Effector memory CD4-positive, alpha-beta T cell (primary cell): ENCODE measurements around the gene CYP19A1.
"Not testable (repeated sequence)": the region's sequence is repeated elsewhere in the genome, so short reads cannot be mapped to it uniquely, and the experiment has no call there.

ENCODE experiments used
- DNase-seq, 3 donors: peaks; one replicate each; pipeline ENCODE4 v3.0.0-alpha.2; 2020
- H3K27ac ChIP-seq: 2 replicates; pipeline ENCODE4 v1.7.0; 2013; ENCODE audit warnings: mild to moderate bottlenecking, low read length, moderate library complexity; ENCODE audit not compliant: insufficient read depth, poor library complexity, severe bottlenecking
- H3K27me3 ChIP-seq: replicated peaks from 2 replicates; pipeline ENCODE4 v1.7.0; 2013; ENCODE audit warnings: mild to moderate bottlenecking, low read length; ENCODE audit not compliant: insufficient read depth, control insufficient read depth, poor library complexity, severe bottlenecking
- H3K36me3 ChIP-seq: 2 replicates; pipeline ENCODE4 v1.7.0; 2013; ENCODE audit warnings: mild to moderate bottlenecking, low read length, moderate library complexity; ENCODE audit not compliant: control insufficient read depth, insufficient read depth
- H3K4me1 ChIP-seq: 2 replicates; pipeline ENCODE4 v1.7.0; 2013; ENCODE audit warnings: low read length, mild to moderate bottlenecking; ENCODE audit not compliant: control insufficient read depth, insufficient read depth, poor library complexity, severe bottlenecking
- H3K4me3 ChIP-seq: 2 replicates; pipeline ENCODE4 v1.7.0; 2013; ENCODE audit warnings: low read length, low read depth, mild to moderate bottlenecking; ENCODE audit not compliant: insufficient read depth, poor library complexity, severe bottlenecking
- H3K9me3 ChIP-seq: 2 replicates; pipeline ENCODE4 v1.7.0; 2013; ENCODE audit warnings: mild to moderate bottlenecking, low read length, moderate library complexity; ENCODE audit not compliant: control insufficient read depth

CYP19A1 gene

DNA sequence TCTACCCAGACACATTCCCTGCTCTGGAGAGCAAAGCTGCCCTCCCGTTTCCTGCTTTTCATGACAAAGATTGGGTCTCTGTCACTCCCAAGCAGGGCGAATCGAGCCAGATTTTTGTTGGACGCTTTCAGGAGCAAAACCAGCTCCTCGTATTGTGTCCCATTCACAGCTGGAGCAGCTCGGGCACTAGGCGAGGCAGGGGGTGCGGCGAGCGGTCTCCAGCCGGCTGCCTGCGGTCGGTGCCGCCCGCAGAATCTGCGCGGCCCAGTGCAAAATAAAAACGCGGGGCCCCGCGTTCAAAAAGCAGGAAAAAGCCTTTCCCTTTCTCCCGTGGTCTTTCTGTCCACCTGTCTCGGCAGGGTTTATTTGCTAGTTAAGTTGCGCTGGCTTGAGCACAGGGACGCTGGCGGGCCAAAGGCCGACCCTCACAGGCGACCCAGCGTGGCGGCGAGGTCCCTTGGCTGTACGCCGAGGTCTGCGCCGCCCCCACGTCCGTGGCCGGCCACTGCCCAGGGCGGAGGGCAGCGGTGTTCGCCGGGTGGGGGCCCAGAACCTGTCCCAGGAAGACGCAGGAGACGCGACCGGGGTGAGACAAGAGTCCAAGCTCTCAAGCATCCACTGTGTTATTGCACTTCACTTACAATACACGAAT is 71.2 kb downstream of the CYP19A1 start:
- Histone ChIP-seq H3K27ac (no peak overlapping the region), H3K4me3 (no peak overlapping the region), H3K9me3 (no peaks in the 10 kb centered on the region), H3K36me3 (no peaks in the 10 kb centered on the region), H3K4me1 (no peaks in the 10 kb centered on the region), H3K27me3 (peaks cover 7% of the 10 kb centered on the region)
- no peak for DNase-seq

DNA sequence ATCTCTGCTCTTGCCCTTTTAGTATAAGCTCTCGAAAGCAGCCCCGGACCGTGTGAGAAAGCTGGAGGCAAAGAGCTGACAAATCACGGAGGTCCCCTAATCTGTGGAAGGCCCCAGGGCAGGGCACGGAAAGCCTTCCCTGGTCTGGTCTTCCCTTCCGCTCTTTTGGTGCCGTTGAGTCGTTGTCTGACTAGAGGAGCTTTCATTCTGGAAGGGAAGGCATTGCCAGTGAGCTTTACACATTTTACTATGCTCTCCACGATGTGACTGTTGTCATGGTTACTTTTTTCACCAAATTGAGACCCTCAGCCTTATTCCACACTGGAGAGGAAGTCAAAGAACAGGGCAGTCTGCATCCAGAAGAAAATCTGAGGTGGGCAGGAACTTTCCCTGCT is 71.7 kb downstream of the CYP19A1 start:
- Histone ChIP-seq H3K27me3 (peaks cover 7% of the 10 kb centered on the region), H3K27ac (no peak overlapping the region), H3K36me3 (no peaks in the 10 kb centered on the region)

GRCh38 chr15:51265037-51265555 is 73.3 kb downstream of the CYP19A1 start:
- Histone ChIP-seq H3K4me3 (no peak overlapping the region), H3K9me3 (no peaks in the 10 kb centered on the region), H3K4me1 (no peaks in the 10 kb centered on the region), H3K36me3 (no peaks in the 10 kb centered on the region), H3K27ac (no peak overlapping the region), H3K27me3 (peaks cover 7% of the 10 kb centered on the region)
- DNase-seq = no peak

More for the DNA sequence above, 71.7 kb downstream of the CYP19A1 start:
- Histone ChIP-seq H3K4me3 (no peak overlapping the region), H3K4me1 (no peaks in the 10 kb centered on the region), H3K9me3 (no peaks in the 10 kb centered on the region)
- no peak for DNase-seq

DNA sequence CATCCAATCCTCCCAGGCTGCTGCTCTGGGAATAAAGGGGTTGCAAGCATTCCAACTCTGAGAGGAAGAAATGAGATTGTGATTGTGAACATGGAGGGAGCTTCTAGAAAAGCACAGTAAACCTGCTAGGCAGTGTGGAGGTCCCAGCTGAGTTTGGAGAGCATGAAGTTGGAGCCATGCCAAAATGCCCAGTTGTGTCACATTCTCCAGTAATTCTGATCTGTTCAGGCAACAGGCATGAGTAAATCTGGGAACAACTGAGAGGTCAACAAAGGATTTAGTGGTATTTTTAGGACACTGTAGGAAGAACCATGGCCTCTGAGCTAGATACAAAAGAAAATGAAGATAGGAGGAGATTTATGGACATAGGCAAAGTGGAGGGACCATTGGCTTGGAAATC is 74.7 kb downstream of the CYP19A1 start:
- DNase-seq = no peak
- Histone ChIP-seq H3K9me3 (no peaks in the 10 kb centered on the region), H3K27ac (no peak overlapping the region), H3K27me3 (peaks cover 7% of the 10 kb centered on the region), H3K4me3 (no peak overlapping the region), H3K4me1 (no peaks in the 10 kb centered on the region), H3K36me3 (no peaks in the 10 kb centered on the region)

- Histone ChIP-seq H3K4me1 (no peaks in the 10 kb centered on the region), H3K27me3 (peaks cover 3% of the 10 kb centered on the region), H3K4me3 (no peak overlapping the region), H3K36me3 (no peaks in the 10 kb centered on the region), H3K9me3 (no peaks in the 10 kb centered on the region), H3K27ac (no peak overlapping the region)
- no peak for DNase-seq
Measured at GRCh38 chr15:51263116-51263515, 75.3 kb downstream of the CYP19A1 start.

GRCh38 chr15:51262463-51262862 is 75.9 kb downstream of the CYP19A1 start:
- H3K27ac ChIP-seq = no peak overlapping the region
- no peaks in the 10 kb centered on the region for H3K4me1 ChIP-seq
- H3K36me3 ChIP-seq = no peaks in the 10 kb centered on the region
- no peaks in the 10 kb centered on the region for H3K9me3 ChIP-seq
- no peak overlapping the region for H3K4me3 ChIP-seq
- DNase-seq = no peak
- H3K27me3 ChIP-seq = no peaks in the 10 kb centered on the region

- DNase-seq, H3K4me1 ChIP-seq, H3K27me3 ChIP-seq, H3K36me3 ChIP-seq, H3K4me3 ChIP-seq, H3K27ac ChIP-seq, H3K9me3 ChIP-seq: not testable (repeated sequence)
Measured at GRCh38 chr15:51261113-51261512, 77.3 kb downstream of the CYP19A1 start.

DNA sequence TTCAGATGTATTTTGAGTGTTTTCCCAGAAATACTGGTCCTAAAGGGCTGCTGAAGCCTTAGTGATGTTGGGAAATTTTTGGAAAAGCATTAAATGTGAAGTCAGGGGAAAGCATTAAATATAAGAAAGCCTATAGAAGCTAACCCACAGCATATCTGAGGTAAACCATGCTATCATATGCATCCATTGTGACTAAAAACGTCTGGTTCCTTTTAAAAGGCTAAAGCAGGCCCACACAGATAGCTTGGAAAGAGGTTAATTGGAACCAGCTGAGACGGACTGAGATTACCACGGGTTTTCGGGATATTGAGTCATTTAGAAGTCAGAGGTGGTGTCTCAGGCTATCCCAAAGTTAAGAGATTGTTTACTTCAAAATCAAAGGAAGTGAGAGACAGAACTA is 78.2 kb downstream of the CYP19A1 start:
- no peak overlapping the region for H3K27ac ChIP-seq
- H3K36me3 ChIP-seq = no peaks in the 10 kb centered on the region
- no peak for DNase-seq
- H3K4me3 ChIP-seq = no peak overlapping the region
- H3K9me3 ChIP-seq = no peaks in the 10 kb centered on the region
- no peaks in the 10 kb centered on the region for H3K27me3 ChIP-seq
- no peaks in the 10 kb centered on the region for H3K4me1 ChIP-seq

DNA sequence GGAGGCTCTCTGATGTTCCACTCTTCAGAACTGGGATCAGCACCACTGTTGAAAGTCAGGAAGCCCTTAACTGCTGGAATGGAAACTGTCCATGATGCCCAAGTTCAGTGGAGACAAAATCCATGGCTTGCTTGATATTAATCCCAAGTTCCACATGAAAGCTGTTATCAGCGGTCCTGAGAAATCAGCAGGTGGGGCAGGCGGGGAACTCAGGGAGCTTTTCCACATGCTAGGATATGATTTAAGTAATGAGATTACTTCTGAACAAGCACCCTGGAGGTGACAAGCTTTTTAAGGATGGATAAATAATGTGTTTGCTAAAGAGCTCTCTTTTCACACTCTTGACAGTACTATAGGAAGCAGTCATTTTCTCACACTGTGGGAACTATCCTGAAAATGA is 82.9 kb downstream of the CYP19A1 start:
- H3K36me3 ChIP-seq = no peaks in the 10 kb centered on the region
- H3K9me3 ChIP-seq = no peaks in the 10 kb centered on the region
- DNase-seq = no peak
- no peak overlapping the region for H3K4me3 ChIP-seq
- H3K27me3 ChIP-seq = no peaks in the 10 kb centered on the region
- no peak overlapping the region for H3K27ac ChIP-seq
- H3K4me1 ChIP-seq = no peaks in the 10 kb centered on the region

DNA sequence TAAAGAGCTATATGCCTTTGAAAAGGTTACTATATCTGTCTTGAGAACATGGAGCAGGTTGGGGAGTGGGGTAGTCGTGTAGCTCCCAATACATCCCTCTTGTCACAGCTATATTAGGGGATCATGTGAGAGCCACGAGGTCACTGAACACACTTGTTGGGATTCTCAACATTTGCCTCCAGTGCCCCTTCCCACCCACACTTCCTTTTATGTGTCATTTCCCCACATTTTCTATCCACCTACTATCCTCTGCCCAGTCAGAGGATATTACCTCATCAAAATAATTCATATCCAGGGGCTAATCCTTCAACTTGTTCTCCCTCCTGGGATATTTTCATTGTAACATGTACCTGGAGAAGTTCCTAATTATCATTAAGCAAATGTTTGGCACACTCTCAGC is 85.0 kb downstream of the CYP19A1 start:
- DNase-seq = no peak
- no peaks in the 10 kb centered on the region for H3K27me3 ChIP-seq
- H3K9me3 ChIP-seq = no peaks in the 10 kb centered on the region
- H3K36me3 ChIP-seq = no peaks in the 10 kb centered on the region
- no peak overlapping the region for H3K27ac ChIP-seq
- no peaks in the 10 kb centered on the region for H3K4me1 ChIP-seq
- no peak overlapping the region for H3K4me3 ChIP-seq
